ENCODE measurements around the gene RBP4.
"Not testable (repeated sequence)": the region's sequence is repeated elsewhere in the genome, so short reads cannot be mapped to it uniquely, and the experiment has no call there.

Gene RBP4

DNA sequence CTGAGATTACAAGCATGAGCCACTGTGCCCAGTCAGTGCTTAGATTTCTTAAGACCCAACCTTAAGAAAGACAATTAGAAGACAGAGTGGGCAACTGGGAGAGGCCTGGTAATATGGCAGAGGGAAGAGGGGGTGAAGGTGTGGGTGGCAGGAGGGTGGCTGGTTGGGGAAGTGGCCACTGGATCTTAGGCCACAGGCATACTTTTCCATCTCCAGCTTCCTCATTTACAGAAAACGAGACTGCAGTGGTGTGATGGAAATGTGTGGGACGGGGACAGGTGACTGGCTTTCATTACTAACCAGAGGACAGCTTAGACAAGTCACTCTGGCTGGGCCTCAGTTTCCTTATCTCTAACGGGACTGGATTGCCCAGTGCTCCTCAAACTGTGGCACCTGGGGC lies 35.6 kb downstream of the RBP4 start:
- no peak for DNase-seq

DNA sequence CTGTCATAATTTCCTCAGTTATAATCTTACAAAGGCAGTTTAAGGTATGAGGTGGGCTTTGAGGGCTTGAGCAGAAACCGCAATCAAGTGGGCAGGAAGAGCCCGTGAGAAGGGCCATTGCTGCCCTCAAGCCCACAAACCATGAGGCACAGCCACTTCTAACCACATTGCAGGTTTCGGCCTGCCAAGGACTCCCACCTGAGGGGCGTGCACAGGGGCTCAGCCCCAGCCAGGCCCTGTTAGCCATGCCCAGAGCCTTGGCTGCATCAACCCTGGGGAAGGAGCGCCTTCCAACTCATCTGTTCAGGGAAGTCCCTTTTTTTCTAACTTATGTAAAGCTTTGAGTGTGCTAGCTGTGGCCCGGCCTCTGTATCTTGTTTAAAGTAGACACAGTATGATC lies 40.5 kb downstream of the RBP4 start:
- DNase-seq, result no peak

GRCh38 chr10:93559490-93559889 lies 41.5 kb downstream of the RBP4 start:
- DNase-seq, result no peak

DNA sequence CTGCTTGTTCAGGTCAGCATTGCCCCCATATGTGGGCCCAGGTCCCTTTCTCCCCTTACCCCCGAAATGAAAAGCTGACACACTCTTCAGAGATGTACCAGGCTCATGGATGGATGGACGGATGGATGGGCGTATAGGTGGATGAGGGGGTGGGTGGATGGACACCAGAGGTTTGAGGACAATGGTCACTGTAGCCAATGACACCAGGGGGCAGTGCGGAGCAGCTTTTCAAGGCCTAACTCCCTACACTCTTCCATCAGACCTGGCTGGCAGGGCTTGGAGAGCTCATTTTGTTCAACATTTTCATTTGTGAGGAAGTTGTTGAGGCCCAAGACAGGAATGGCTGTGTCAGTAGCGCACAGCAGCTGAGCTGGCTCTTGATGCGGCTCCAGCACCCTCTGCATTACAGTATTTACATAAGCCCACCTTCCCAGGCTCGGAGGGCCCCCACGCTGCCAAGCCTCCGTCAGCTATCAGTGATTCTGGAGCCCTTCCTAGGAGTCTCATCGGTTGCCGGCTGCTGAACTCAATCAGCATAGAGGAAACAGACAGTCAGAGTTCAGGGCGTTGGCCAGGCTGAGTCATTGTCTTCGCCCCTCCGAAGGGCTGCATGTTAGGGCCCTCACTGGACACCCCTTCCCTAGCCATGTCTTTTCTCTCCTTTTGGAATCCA lies 46.1 kb downstream of the RBP4 start:
- DNase-seq, result peak; percentile 36

GRCh38 chr10:93554316-93554663 lies 46.7 kb downstream of the RBP4 start:
- DNase-seq, result no peak

GRCh38 chr10:93553482-93554315 lies 47.3 kb downstream of the RBP4 start:
- no peak for DNase-seq

DNA sequence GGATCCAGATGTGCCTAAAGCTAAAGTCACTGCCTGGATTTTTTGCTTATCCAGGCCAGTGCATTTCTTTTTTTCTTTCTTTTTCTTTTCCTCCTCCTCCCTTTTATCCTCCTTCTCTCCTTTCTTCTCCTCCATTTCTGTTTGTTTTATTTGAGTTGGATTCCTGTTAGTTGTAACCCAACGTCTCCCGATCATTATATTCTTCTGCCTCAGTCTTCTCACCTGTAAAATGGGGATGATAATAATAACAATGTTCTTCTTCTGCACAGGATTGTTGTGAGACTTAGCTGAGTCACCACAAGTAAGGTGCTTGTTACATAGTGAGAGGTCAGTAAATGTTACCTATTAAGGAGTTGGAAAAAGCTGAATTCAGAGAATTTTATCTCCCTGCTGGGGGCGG lies 48.3 kb downstream of the RBP4 start:
- DNase-seq, result no peak

DNA sequence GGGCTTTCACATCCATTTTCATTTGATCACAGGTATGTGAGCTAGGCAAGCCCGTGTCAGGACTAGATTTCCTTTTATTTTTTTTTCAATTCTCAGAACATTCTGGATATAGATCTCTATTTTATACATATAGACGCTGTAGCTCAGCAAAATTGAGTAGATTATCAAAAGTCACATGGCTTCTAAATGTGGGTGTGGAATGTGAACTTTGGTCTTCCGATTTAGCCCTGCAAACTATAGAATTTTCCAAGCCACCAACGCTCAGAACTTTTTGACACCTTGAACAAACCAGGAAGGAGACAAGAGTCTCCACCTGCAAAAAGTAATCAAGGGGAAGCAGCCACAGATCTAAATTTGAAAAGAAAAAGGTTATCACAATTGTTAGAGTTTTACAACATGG lies 50.4 kb downstream of the RBP4 start:
- DNase-seq, result no peak

- DNase-seq, result no peak
These were observed 52.5 kb downstream of the RBP4 start for GRCh38 chr10:93548376-93549071.

GRCh38 chr10:93547522-93547921 lies 53.5 kb downstream of the RBP4 start:
- no peak for DNase-seq

DNA sequence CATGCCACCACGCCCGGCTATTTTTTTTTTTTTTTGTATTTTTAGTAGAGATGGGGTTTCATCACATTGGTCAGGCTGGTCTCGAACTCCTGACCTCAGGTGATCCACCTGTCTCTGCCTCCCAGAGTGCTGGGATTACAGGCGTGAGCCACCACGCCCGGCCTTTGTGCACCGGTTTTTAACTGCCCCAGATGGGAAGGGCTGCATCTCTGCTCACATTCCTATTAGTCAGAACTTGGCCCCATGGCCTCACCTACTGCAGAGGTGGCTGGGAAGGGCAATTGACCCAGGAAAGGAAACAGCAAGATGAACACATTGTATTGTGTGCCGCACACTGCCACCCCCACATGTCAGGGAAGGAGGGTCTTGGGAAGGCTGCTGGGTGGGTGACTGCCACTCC lies 54.0 kb downstream of the RBP4 start:
- DNase-seq, result not testable (repeated sequence)

GRCh38 chr10:93542358-93542791 lies 58.7 kb downstream of the RBP4 start:
- no peak for DNase-seq

Measured in CD4-positive, alpha-beta T cell treated with Interleukin-6 for 4 hours (primary cell).